Placental pericyte (primary cell): ENCODE data around the gene MRGPRX3. TPM values are rescaled to one million over a fixed set of nuclear protein-coding genes. Genes with fewer than 3 reads are reported as not detected.

Source experiments
- small RNA-seq: library from RNA; depleted of rRNA; stranded (forward); fragments of <200 nt; gene quantifications from one replicate; pipeline ENCODE3, GENCODE V24; 2012; ENCODE audit warnings: low replicate concordance
- total RNA-seq: library from RNA; depleted of rRNA; stranded (reverse); fragments of >200 nt; gene quantifications from 2 replicates; pipeline ENCODE4 v1.2.3, GENCODE V29; 2012

The MRGPRX3 gene
- 0.14 TPM in 1 of 2 replicates, not detected in the other for total RNA-seq

DNA sequence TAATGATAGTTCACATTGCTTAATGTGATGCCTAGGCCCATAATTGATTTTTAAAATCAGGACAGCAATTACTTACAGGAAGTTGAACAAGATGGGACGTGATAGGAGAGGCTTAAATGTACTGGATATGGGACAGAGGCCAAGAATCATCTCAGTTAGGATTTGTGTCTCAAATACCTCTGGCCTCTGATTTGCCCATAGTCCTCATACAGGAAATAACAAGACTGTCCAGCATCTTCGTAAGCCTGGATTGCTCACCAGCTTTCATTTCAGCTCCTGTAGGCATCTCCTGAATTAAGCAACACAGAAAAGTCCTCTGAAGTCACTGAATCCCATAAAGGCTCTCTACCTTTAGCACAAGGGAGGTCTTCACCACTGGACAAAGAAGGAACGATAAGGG lies at the start of gene MRGPRX3:
MRGPRX3 (plus strand) TSS at position 231 of the 400 bp plus-strand sequence. CDS start 4,632 bp downstream, outside the sequence.

DNA sequence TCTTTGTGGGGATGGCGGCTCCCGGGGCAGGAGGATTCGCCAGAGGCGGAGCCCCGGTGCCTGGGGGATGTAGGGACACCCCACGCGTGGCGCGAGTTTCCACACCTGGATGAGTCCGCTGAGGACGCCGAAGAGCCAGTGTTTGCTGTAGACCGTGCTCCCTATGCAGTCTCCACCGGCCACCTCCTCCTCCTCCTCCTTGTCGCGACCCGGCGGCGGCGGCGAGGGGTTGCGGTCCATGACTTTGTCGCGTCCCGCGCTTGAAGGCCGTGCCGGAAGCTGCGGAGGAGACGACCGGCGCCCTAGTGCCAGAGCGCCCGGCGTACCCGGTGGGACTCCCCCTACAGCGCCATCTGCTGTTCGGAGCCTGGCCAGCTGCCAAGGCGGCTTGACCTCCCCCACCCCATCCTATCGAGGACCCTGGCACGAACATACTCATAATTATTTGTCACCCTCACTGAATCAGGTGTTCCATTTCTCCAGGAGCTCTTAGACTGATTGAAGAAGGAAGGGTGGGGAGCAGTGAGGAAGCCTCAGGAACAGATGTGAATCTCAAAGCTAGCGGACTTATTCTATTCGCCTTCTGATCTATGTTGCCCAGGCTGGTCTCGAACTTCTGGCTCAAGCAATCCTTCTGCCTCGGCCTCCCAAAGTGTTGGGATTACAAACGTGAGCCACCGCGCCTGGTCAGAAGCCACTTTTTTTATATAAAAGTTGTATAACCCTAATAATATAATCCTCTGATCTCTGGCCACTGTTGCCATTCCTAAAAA lies 26.4 kb upstream of the MRGPRX3 start, which contains the start of gene SAAL1:
SAAL1 (minus strand) TSS at position 281 of the 773 bp plus-strand sequence; CDS start at position 240, 41 bp downstream.

DNA sequence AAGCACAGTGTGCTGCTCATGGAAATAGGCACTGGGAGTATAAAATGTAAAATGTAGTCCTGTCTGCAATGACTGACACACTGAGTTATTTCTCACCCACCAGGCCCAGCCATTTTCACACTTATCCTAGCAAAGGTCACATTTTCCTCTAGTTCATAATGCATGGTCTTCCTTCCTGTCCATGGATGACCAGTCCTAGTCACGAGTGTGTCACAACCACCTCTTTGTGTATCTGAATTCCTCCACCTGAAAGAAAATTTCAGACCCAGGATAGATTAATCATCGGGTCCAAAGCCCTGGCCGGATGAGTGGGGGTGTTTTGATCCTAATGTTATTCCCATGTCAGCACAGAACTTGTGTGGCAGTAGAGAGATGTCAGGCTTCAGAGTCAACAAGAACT lies 40.3 kb downstream of the MRGPRX3 start, which contains the start of gene MRGPRX4:
MRGPRX4 (plus strand) TSS at position 172 of the 400 bp plus-strand sequence. CDS start 420 bp downstream, outside the sequence.

Small RNAs within 50 kb of the gene (small RNA-seq; reads per million reads assigned to genes)
- gene HIGD1AP5: not detected

Other genes starting within 250 kb of the MRGPRX3 start
- 14.0 and 23.9 TPM in 2 replicates for gene SERGEF, start 119.5 kb upstream of the MRGPRX3 start, total RNA-seq
- under 0.01 and 0.14 TPM in 2 replicates for gene TPH1, start 86.3 kb upstream of the MRGPRX3 start, total RNA-seq
- gene SAAL1, start 26.5 kb upstream of the MRGPRX3 start, total RNA-seq: 6.6 and 19.3 TPM in 2 replicates
- not detected in 2 replicates for gene MRGPRX4, start 40.3 kb downstream of the MRGPRX3 start, total RNA-seq
- not detected in 2 replicates for gene SAA4, start 104.2 kb downstream of the MRGPRX3 start, total RNA-seq
- gene SAA2, start 116.1 kb downstream of the MRGPRX3 start, total RNA-seq: not detected in 2 replicates
- gene SAA1, start 133.7 kb downstream of the MRGPRX3 start, total RNA-seq: not detected in 2 replicates
- gene HPS5, start 189.6 kb downstream of the MRGPRX3 start, total RNA-seq: 19.9 and 32.4 TPM in 2 replicates
- 92.2 and 94.3 TPM in 2 replicates for gene GTF2H1, start 190.0 kb downstream of the MRGPRX3 start, total RNA-seq